GM19043 (cell line): ENCODE data around the gene GRIK4.
"Not testable (repeated sequence)": the region's sequence is repeated elsewhere in the genome, so short reads cannot be mapped to it uniquely, and the experiment has no call there.

Source experiments
- ATAC-seq: cut with Tn5 transposase; IDR thresholded peaks from one replicate; pipeline ENCODE4 v1.9.1; 2021; ENCODE audit warnings: low read depth; ENCODE audit not compliant: unreplicated experiment

GRIK4 gene

DNA sequence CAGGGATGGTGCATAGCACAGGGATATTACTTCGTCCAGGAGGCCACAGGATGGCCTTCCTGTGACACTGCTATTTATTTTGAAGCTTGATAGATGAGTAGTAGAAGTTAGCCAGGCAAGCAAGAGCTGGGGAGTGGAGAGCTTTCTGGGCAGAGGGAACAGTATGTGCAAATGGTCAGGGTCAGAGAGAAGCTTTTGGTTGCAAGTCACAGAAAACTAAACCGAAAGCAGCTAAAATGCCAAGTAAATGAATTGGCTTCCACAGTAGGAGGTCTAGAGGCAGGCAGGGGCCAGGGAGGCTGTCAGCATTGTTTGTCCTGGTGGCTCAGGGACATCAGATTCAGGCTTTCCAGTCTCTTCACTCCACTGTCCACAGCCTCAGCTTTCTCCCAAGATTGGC is 247.5 kb downstream of the GRIK4 start:
- ATAC-seq: no peak

DNA sequence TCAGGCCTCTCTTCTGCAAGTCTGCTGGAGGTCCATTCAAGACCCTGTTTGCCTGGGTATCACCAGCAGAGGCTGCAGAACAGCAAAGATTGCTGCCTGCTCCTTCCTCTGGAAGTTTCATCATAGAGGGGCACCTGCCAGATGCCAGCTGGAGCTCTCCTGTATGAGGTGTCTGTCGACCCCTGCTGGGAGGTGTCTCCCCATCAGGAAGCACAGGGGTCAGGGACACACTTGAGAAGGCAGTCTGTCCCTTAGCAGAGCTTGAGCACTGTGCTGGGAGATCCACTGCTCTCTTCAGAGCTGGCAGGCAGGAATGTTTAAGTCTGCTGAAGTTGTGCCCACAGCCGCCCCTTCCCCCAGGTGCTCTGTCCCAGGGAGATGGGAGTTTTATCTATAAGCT is 254.2 kb downstream of the GRIK4 start:
- not testable (repeated sequence) for ATAC-seq

DNA sequence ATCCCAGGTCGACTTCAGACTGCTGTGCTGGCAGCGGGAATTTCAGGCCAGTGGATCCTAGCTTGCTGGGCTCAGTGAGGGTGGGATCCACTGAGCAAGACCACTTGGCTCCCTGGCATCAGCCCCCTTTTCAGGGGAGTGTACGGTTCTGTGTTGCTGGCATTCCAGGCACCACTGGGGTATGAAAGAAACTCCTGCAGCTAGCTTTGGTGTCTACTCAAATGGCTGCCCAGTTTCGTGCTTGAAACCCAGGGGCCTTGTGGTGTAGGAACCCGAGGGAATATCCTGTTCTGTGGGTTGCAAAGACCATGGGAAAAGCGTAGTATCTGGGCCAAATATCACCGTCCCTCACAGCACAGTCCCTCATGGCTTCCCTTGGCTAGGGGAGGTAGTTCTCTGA is 254.8 kb downstream of the GRIK4 start:
- no peak for ATAC-seq

DNA sequence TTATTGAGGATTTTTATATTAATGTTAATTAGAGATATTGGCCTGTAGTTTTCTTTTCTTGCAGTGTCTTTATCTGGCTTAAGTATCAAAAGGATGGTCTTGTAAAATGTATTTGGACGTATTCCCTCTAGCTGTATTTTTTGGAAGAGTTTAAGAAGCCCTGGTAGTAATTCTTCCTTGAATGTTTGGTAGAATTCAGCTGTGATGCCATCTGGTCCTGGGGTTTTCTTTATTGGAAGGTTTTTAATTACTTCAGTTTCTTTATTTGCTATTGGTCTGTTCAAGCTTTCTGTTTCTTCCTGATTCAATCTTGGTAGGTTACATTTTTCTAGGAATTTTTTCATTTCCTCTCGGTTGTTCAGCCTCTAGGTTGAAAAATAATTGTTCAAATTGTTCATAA is 257.4 kb downstream of the GRIK4 start:
- ATAC-seq: no peak

DNA sequence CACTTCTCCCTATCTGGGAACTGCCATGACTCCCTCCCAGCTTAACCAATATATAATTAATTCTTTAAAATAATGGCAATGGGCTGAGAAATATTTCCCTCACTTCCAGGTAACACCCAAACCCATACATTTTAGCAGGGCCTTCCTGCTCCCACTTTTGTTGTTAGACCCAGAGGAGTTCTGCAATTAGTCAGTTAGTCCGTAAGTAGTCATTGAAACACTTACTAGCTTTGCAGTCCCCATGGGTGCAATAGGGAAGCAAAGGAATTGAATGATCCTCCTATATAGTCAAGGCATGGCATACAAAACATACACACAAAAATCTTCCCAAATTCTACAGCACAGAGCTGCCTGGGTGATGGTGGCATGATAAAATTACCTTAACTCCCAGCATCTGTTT is 258.4 kb downstream of the GRIK4 start:
- no peak for ATAC-seq

DNA sequence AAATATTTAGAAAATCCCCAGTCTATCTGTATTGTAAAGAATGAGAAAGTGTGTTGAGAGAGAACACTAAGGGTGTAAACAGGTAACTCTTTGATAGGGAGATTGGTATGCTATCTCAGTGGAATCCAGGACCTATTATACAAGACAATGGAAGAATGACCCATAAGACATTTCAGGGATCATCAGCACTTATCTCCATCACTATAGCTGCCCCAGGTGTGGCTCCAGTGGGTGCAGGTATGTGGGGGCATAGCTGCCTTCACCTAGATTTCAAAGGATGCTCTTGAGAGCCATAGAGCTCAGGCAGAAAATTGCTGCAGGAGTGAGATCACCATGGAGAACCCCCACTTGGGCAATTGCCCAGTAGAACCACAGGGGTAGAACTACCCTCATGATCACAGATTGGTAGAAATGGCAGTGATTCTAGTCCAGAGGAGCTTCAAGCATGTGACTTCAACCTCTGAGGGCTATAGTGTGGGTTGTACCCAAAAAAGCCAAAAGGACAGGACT is 260.1 kb downstream of the GRIK4 start:
- no peak for ATAC-seq

DNA sequence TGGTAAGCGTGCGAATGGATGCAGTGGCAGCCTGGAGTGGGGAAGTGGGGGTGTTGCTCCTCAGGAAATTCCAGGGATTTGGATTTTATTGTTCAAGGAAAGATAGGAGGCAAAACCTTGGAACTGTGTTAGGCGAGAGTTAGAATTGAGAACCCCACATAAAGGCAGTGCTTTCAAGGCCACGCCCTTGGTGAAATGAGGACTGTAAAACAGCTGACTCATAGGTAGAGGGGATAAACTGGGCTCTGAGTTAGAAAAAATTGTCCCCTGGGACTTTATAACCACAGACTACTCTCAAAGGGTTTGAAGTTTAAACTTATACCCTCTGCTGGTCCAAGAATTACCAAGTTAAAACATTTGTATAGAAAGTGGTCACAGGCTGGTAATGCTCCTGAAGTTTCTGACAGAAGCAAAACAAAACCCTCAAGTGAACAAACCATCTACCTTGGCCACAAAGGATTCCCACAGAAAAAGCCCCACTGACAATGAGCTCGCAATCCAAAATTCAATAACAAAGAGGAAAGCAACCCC is 262.0 kb downstream of the GRIK4 start:
- peak; percentile 77 for ATAC-seq

DNA sequence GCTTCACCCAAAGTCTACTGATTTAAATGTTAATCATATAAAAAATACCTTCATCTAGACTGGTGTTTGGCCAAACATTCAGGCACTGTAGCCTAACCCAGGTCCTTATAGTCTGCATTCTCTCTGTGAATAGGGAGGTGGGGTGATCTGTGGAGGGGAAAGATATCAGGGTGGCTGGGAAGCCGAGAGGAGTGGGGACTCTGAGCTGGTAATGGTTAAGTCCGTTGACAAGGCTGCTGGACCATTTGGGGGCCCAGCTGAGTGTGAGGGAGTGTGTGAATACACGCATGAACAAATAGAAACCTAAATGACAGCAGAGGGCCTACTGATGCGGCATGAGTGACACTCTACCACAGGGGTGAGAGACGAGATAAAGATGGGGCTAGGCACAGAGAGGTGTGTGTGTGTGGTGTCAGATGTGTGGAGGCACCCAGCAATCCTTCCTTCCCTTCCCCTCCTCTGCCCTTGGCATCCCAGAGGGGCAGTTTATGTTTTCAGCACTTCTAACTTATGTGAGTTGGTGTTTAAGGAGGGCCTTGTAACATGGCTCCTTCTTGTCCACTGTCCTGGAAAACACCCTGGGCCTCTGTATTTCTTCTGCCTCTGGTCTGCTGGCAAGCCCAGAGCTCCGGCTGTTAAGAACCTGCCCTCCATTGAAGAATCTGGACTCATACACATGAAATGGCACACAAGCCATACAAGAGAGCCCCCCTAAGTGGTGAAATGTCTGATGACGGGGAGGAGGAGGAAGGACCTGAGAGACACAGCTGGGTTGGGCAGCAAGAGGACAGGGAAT is 263.2 kb downstream of the GRIK4 start:
- ATAC-seq: no peak

DNA sequence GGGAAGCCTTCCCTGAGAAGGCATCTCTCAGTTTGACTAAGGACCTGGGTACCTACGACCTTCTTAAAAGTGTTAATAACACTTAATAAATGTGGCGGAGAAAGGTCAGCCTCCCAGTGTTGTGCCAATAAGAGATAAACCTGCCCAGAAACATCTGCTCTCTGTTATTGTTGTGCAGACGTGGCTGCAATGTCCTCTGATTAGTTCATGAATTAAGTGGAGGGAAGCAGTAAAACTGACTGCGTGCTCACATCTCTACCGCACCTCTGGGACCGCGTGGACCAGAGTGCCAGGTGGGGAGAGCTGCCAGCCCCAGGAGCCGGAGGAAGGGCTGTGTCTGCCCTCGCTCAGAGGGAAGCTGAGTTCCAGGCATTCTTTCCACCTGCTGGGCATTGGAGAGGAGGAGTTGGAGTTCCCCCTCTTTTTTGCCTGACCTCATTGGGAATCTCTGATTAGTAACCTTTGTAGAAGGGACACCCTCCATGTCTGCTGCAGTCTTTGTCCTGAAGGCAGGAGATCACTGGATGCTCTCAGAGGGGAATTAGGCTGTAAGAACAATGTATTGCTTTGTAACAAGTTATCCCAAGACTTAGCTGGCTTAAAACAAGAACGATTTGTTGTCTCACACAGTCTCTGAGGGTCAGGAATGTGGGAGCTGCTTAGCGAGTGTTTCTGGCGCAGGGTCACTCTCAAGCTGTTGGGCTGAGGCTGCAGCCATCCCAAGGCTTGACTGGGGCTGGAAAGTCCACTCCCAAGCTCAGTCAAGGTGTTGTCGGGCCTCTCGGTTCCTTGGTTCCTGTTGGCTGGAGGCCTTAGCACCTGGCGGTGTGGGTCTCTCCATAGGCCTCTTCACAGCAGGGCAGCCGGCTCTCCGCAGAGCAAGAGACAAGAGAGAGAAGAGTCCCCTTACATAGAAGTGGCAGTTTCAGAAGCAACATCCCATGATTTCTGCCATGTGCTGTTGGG is 264.7 kb downstream of the GRIK4 start:
- ATAC-seq: no peak

DNA sequence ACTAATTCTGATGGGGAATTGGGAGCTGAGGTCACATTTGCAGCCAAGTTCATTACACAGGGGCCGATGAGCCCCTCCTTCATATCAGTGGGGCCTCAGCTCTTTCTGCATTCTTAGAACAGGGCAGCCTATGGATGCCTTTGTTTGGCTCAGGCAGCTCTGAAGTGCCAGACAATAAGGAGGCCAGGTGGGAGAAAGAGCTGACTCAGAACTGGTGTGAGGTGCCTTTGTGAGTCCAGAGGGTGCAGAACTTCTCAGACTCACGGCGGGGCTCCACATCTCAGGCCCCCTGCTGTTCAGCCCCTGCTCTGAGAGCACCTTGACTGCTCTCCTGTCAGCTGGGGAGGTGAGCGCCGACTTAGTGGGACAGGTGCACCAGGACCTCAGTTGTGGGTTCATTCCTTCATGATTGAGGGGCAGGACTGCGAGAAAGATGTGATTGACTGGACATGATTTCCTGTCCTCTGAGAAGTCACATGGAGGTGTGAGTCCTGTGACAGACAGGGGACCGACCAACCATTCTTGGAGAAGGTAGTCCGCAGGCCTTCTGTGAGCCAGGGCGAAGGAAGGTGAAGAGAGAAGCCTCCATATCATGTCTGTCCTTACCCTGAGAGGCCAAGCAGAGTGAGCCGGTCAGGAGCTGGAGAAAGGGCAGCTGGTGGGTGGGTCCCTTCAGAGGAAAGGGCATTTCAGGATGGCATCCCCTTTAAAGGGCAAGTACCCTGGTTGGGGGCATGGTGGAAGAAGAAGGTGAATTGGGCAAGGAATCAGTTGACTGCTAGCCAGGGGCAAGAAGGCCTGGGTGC is 267.3 kb downstream of the GRIK4 start:
- ATAC-seq: no peak

DNA sequence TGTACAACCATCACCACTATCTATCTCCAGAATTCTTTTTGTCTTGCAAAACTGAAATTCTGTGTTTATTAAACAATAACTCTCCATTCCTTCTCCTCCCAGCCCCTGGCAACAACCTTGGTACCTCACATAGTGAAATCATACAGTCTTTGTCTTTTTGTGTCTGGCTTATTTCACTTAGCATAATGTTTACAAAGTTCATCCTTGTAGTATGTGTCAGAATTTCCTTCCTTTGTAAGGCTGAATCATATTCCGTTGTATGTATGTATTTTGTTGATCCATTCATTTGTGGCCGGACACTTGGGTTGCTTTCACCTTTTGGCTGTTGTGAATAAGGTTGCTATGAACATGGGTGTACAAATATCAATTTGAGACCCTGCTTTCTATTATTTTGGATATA is 268.7 kb downstream of the GRIK4 start:
- no peak for ATAC-seq

DNA sequence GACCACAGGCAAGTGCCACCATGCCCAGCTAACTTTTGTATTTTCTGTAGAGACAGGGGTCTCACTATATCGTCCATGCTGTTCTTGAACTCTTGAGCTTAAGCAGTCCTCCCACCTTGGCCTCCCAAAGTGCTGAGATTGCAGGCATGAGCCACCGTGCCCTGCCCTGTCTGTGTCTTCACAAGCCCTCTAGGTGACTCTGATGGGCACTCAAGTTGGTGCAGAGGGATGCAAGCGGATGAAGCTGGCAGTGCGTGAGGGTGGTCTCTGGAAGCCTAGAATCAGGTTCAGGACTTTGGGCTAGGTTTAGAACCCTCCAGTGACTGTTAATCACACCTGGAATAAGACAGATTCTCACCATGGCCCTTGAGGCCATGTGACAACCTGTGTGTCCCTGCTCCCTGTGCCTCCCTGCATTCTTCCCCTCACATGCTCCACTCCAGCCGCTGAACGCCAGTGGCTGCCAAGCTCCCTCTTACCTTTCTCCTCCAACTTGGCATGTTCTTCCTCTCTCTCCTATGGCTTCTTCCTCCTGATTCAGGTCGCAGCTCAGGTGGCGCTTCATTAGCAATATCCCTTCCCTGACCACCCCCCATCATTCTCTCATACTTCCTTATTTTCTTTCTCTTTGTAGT is 270.1 kb downstream of the GRIK4 start:
- ATAC-seq: no peak

DNA sequence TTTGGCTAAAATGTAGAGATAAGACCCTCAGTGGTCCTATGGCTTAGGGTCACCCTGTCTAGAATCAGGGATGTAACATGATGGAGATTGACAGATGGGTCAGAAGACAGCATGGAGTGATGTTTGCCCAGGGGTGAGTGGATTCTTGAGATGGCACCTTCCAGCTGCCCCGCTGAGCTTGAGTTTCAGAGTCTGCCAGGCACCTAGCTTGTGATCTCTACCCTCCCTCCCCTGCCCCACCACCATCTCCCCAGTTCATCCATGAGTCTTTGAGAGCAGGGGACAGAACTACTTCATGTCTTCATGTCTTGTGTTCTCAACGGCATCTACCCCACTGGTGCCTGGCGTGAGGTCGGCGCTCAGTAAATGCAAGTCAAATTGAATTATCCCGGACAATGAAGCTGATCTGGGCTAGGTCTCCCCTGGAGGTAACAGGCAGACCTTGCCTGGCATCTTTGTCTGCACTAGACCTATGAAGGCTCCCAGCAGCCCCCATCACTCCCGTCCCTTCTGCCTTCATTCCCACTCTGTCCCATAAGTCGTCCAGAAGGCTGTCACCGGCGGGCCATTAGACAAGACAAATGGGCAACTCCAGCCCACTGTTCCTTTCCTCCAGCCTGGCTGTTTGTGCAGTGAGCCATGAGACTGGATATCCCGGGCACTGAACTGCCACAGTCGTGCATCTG is 273.2 kb downstream of the GRIK4 start:
- ATAC-seq: no peak

DNA sequence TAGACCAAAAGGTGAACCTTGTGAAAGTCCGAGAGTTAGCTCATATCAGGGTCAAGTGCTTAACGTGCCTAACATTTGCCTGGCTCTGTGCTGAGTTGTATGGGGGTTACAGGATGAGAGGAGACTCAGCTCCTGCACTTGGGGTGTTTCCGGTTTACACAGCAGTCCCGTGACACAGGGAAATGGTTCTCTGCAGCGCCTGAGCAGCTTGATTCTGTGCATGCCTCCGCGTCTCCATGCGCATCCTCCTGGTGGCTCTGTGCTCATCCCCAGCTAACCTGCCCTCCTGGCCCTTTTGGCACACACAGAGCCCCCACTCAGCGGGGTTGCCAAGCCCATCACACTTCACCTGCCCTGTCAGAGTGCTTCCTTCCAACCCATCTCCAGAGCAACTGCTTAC is 274.0 kb downstream of the GRIK4 start:
- no peak for ATAC-seq

DNA sequence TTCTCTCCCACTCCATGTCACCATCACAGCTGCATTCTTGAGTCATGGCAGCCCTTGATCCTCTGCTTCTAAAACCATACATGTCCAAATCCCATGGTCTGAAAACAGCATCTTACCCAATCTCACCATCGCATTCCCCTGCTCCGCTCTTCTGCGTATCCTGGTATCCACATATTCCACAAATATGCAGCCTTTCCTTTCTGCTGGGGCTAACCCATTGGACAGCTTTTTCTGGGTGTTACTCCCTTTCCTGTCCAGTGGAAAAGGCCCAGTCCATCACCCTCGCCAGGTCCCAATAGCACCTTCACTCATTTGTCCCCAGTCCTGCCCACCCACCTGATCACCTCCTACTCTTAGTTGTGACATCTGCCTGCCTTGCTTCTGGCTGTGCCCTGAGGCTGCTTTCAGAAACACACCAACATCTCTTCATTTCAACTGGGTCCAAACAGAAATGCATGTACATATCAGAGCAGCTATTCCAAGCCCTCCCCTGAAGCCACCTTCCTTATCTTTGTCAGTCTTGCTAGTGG is 274.7 kb downstream of the GRIK4 start:
- ATAC-seq: no peak

DNA sequence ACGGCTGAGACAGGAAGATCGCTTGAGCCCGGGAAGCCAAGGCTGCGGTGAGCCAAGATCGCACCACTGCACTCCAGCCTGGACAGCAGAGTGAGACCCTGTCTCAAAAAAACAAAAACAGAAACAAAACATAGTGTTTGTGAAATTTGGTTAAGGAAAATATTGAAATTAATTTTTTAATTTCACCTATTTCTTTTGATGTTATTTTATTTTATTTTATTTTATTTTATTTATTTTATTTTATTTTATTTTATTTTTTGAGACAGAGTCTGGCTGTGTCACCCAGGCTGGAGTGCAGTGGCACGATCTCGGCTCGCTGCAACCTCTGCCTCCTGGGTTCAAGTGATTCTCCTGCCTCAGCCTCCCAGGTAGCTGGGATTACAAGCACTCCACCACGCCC is 275.7 kb downstream of the GRIK4 start:
- not testable (repeated sequence) for ATAC-seq

DNA sequence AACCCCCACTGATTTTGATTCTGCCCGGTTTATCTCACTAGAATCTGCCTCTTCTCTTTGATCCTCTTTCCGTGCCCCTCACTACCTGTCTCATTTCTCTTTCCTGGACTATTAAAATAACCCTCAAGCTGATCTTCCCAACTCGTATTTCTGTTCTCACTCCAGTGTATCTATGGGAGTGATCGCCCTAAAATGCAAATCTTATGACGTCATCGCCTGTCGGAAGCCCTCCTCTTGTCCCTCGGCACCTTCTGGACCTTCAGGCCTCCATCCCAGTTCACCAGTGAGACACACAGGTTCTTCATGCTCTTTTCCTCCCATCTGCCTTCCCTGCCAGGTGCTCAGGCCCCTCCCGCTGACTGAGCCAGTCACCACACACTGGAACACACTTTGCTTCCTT is 277.8 kb downstream of the GRIK4 start:
- ATAC-seq: no peak

DNA sequence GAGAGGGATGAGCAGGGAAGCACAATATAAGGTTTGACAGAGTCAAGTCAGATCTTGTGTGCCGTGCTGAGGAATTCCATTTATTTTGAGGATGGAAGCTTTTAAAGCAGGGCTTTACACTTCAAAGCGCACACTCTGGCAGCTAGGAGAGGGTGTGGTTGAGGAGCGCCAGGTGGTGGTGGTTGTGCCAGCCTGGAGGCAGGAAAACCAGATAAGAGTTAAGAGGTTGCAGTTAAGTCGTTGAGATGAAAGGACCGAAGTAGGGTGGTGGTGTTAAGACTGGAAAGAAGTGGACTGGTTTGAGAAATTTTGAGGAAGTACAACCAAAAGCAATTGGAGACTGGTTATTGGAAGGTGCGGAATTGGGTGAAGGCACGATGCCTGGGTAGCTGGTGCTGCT is 280.8 kb downstream of the GRIK4 start:
- no peak for ATAC-seq

DNA sequence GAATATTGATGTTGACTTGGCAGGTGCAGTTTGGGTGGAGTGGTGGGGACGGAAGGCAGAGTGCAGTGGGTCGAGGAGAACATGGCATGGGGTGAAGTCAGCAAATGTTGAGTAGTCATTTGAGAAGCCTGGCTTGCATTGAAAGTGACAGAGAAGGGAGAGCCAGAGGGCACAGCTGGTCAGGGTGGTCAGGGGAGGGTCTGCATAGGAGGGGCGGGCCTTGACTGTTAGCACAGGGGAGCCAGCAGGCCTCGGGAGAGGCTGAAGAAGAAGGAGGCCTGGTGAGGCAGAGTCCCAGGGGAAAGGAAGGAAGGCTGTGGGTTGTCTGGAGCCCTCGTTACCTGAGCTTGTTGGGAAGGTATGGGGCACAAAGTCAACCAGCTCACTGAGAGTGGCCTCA is 281.6 kb downstream of the GRIK4 start:
- ATAC-seq: no peak
